GM08714 (cell line): ENCODE measurements around the gene IRAK2.

Experiments
- H3K4me3 ChIP-seq: fragments of 200-500 bp; sonication (Bioruptor generic); 2 replicates; pipeline ENCODE4 v1.5.1; 2014; ENCODE audit warnings: mild to moderate bottlenecking, low read length, inconsistent platforms
- ZNF274 ChIP-seq: IDR thresholded peaks from 2 replicates; pipeline ENCODE4 v1.6.1; 2012; ENCODE audit warnings: mild to moderate bottlenecking, low read depth, low read length

IRAK2 gene

GRCh38 chr3:10219737-10220136 lies 55.0 kb downstream of the IRAK2 start:
- H3K4me3 ChIP-seq, result no peak overlapping the region
- no peak for TF ChIP-seq ZNF274

- TF ChIP-seq ZNF274, result no peak
Observed at GRCh38 chr3:10223676-10224639, 59.2 kb downstream of the IRAK2 start.

DNA sequence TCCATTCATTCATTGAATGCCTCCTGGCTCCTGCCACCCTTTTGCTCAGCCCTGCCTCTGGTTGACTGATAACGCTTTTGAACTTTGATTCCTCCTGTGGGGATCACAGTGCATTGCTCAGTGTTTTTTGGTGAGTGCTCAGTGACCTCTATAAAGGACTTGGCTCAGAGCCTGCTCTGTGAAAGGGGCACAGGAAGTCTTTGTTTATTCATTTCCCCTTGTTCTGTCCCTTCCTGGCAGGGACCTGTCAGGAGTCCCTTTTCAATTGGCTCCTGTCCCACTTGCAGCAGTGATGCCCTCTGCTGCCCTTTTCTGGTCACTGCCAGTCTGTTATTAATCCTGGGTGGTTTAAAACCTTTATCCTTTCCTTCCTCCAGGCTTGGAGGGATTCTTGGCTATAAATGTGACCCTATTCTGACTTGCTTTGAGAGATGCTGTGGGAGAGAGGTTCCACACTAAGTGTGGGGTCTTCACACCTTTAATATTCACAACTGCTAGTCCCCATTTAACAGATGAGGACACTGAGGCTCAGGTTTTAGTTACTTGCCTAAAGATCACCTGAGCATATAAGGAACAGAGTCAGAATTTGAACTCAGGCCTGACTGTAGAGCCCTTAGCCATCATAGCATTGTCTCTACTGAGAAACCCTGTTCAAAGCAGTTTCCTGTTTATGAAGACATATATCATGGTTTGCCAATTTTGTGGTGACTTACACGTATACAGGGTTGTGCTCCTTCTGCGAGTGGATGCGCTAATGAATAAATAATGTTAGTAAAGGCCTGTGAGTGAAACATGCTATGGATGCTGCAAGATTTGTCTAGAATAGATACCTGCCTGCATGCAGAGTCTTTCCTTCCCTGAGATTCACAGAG lies 60.3 kb downstream of the IRAK2 start:
- TF ChIP-seq ZNF274, result no peak
- H3K4me3 ChIP-seq, result no peak overlapping the region

More at GRCh38 chr3:10223676-10224639, 59.2 kb downstream of the IRAK2 start:
- H3K4me3 ChIP-seq, result no peak overlapping the region

GRCh38 chr3:10226293-10226692 lies 61.6 kb downstream of the IRAK2 start:
- no peak for TF ChIP-seq ZNF274
- no peak overlapping the region for H3K4me3 ChIP-seq

DNA sequence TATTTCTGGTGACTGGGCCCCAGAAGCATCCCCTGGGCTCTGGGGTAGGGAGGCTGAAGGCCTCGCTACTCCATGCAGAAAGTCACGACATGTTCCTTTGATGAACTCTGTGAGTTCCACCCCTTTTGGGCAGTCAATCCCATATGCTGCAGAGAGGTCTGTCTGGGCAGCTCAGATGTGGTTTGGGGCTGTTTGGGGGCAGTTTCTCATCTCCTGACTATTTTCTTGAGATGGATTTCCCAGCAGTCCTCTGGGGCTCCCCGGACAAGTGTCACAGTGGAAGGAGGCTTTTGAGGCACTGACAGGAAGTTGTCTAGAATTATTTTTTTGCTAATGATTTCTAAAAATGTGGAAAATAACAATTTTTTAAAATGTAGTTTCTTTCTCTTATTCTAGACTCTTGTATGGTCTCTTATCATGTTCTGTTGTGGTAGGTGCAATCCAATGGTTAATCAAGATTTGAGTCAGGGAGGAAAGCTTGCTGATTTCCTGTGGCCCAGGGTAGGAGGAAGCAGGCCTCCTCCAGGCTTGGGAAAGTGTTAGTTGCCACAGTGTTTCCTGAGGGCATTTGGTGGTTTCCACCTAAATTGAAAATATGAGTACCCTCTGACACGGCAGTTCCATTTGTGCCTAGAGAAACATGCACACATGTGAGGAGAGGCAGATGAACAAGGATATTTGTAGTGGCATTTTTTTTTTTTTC lies 63.7 kb downstream of the IRAK2 start:
- no peak overlapping the region for H3K4me3 ChIP-seq
- no peak for TF ChIP-seq ZNF274

DNA sequence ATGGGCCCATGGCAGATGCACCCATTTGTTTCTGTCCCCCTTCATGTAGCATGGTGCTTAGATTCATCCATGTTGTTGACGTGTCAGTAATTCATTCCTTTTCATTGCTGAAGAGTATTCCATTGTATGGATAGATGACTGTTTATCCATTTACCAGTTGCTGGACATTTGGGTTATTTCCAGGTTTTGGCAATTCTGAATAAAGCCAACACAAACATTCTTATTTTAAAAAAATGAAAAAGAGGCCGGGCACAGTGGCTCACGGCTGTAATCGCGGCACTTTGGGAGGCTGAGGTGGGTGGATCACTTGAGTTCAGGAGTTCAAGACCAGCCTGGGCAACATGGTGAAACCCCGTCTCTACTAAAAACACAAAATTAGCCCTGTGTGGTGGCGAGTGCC lies 64.9 kb downstream of the IRAK2 start:
- TF ChIP-seq ZNF274, result no peak
- no peak overlapping the region for H3K4me3 ChIP-seq

DNA sequence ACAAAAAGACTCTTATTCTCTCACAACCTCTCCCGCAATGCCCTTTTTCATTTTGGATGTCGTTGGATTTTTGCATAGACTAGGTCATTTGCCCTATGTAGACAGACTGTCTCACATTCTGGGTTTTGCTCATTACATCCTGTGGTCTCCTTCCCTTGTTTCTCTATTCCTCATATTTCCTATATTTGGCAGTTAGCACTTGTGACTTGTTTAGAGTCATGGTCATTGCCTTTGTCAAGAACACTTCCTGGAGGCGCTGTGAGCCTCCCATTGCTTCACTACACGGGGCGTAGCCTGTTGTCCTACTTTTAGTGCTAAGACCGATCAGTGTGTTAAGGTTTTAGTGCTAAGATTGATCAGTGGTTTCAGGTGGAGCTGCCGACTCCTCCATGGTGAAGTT lies 67.4 kb downstream of the IRAK2 start:
- no peak for TF ChIP-seq ZNF274
- no peak overlapping the region for H3K4me3 ChIP-seq

DNA sequence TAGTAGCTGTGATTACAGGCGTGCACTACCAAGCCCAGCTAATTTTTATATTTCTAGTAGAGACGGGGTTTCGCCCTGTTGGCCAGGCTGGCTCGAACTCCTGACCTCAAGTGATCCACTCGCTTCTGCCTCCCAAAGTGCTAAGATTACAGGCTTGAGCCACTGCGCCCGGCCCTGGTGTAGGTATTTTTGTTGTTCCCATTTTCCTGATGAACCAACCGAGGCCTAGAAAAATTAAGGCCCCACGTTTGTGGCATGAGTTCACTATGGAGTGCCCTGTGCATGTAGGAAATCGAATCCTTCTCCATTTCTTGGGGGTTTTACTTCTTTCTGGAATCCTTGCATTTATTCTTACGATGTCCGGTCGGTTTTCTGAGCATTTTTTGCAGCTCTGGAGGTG lies 69.3 kb downstream of the IRAK2 start:
- TF ChIP-seq ZNF274, result no peak
- no peak overlapping the region for H3K4me3 ChIP-seq

GRCh38 chr3:10234526-10235230 lies 70.0 kb downstream of the IRAK2 start:
- TF ChIP-seq ZNF274, result no peak
- no peak overlapping the region for H3K4me3 ChIP-seq

GRCh38 chr3:10235551-10235950 lies 70.8 kb downstream of the IRAK2 start:
- no peak overlapping the region for H3K4me3 ChIP-seq
- TF ChIP-seq ZNF274, result no peak

GRCh38 chr3:10238345-10239183 lies 73.8 kb downstream of the IRAK2 start:
- no peak overlapping the region for H3K4me3 ChIP-seq
- no peak for TF ChIP-seq ZNF274

DNA sequence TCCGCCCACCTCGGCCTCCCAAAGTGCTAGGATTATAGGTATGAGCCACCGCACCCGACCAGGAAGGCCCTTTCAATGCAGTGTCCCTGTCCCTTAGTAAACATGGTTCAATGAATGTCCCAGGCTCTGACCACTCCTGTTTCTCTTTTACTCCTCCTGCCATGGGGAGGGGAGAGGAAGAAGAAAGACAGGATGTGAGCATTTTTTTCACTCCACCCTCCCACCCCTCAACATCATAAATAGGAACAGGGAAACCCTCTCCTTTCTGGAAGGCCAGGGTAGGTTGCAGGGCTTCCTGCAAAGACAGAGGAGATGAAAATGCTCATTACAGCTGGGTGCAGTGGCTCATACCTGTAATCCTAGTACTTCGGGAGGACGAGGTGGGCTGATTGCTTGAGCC lies 76.1 kb downstream of the IRAK2 start:
- no peak for TF ChIP-seq ZNF274
- H3K4me3 ChIP-seq, result no peak overlapping the region
